Epithelial cell of proximal tubule (primary cell): ENCODE data around the gene HID1. TPM values are rescaled to one million over a fixed set of nuclear protein-coding genes. Genes with fewer than 3 reads are reported as not detected.
"Not testable (repeated sequence)": the region's sequence is repeated elsewhere in the genome, so short reads cannot be mapped to it uniquely, and the experiment has no call there.

Source experiments
- DNase-seq: peaks from one replicate; pipeline ENCODE4 v3.0.0-alpha.2; 2011; ENCODE audit warnings: low read depth
- H3K4me3 ChIP-seq: 2 replicates; pipeline ENCODE4 v1.5.1; 2011; ENCODE audit warnings: low read depth, mild to moderate bottlenecking, low read length
- total RNA-seq: library from RNA; depleted of rRNA; stranded (reverse); fragments of >200 nt; gene quantifications from 2 replicates; pipeline ENCODE4 v1.2.3, GENCODE V29; 2015
- TF ChIP-seq, protein P1 (sequence below): conservative IDR thresholded peaks from 2 replicates; pipeline ENCODE4 v1.5.1; 2012; ENCODE audit warnings: low read depth, mild to moderate bottlenecking, low read length

The HID1 gene
- total RNA-seq, 1 donor from 2014 or later, result 19.1 TPM

DNA sequence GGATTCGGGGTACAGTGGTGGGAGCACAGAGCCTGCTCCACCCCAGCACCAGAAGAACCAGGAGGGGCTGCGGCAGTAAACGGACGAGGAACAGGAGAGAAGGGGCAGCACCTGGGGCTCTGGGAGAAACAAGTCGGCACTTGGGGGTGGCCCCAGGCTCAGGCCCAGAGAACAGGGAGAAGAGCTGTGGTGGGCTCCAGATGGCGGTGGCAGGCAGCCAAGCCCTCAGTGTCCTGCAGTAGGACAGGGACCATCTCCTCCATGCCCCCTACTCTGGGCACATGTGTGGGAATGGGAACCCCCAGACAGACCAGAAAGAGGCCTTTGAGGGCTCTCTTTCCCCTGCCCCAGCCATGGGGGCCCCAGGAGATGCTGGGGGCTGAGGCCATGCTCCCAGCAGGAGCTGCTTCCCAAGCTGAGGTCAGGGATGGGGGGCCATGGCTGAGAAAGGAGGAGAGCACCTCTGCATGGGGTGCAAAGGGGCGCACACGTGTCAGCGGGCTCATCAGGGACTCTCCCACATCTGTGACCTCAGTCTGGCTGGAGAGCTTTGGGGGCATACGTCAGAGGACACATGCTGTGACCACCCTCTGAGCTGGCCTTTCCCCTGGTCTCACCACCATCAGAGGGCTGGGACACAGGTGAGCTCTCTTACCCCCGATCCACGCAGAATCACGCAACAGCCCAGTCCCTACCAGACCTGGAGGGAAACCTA is 56.3 kb downstream of the HID1 start:
- no peak for DNase-seq
- H3K4me3 ChIP-seq, result no peak overlapping the region

DNA sequence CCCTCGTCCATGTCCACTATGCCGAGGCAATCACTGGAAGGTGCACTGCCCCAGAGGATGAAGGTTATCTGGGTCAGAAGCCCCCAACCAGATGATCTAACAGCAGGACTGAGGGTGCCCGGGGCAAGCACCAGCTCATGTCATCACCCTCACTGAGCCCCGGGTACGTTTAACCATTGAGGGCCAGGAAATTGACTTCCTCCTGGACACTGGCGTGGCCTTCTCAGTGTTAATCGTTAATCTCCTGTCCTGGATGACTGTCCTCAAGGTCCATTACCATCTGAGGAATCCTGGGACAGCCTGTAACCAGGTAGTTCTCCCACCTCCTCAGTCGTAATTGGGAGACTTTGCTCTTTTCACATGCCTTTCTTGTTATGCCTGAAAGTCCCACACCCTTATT is 61.1 kb downstream of the HID1 start:
- H3K4me3 ChIP-seq, result not testable (repeated sequence)
- peak; percentile 1 for DNase-seq

More for the DNA sequence above, 56.3 kb downstream of the HID1 start:
- TF ChIP-seq, protein P1, sequence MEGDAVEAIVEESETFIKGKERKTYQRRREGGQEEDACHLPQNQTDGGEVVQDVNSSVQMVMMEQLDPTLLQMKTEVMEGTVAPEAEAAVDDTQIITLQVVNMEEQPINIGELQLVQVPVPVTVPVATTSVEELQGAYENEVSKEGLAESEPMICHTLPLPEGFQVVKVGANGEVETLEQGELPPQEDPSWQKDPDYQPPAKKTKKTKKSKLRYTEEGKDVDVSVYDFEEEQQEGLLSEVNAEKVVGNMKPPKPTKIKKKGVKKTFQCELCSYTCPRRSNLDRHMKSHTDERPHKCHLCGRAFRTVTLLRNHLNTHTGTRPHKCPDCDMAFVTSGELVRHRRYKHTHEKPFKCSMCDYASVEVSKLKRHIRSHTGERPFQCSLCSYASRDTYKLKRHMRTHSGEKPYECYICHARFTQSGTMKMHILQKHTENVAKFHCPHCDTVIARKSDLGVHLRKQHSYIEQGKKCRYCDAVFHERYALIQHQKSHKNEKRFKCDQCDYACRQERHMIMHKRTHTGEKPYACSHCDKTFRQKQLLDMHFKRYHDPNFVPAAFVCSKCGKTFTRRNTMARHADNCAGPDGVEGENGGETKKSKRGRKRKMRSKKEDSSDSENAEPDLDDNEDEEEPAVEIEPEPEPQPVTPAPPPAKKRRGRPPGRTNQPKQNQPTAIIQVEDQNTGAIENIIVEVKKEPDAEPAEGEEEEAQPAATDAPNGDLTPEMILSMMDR, result no peak

DNA sequence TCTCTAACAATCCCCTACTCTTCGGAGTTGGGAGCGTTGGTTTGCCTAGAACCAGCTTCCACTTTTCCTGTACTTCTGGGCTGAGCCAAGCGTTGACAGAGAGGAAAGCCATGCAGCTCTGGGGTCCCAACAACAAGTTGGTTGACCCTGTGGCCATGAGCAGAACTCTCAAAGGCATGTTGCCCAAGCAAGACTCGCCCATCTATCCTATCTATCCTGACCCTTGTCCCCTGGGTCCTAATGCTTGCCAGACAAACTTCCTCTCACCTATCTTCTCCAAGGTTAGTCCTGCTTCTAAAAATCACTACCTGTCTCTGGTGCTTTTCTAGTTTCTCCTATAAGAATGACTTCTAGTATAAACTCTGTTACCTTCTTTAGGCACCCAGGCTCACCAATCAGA is 63.5 kb downstream of the HID1 start:
- DNase-seq, H3K4me3 ChIP-seq: not testable (repeated sequence)

DNA sequence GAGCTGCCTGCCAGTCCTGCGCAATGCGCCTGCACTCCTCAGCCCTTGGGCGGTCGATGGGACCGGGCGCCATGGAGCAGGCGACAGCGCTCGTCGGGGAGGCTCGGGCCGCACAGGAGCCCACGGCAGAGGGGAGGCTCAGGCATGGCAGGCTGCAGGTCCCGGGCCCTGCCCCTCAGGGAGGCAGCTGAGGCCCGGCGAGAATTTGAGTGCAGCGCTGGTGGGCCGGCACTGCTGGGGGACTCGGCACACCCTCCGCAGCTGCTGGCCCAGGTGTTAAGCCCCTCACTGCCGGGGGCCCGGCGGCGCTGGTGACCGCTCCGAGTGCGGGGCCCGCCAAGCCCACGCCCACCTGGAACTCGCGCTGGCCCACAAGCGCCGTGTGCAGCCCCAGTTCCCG is 65.5 kb downstream of the HID1 start:
- no peak overlapping the region for H3K4me3 ChIP-seq
- TF ChIP-seq, protein P1, result no peak
- DNase-seq, result no peak

DNA sequence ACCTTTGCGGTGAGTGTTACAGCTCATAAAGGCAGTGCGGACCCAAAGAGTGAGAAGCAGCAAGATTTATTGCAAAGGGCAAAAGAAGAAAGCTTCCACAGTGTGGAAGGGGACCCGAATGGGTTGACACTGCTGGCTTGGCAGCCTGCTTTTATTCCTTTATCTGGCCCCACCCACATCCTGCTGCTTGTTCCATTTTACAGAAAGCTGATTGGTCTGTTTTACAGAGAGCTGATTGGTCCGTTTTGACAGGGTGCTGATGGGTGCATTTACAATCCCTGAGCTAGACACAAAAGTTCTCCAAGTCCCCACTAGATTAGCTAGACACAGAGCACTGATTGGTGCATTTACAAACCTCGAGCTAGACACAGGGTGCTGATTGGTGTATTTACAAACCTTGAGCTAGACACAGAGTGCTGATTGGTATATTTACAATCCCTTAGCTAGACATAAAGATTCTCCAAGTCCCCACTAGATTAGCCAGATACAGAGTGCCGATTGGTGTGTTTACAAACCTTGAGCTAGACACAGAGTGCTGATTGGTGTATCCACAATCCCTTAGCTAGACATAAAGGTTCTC is 66.3 kb downstream of the HID1 start:
- H3K4me3 ChIP-seq, DNase-seq: not testable (repeated sequence)

DNA sequence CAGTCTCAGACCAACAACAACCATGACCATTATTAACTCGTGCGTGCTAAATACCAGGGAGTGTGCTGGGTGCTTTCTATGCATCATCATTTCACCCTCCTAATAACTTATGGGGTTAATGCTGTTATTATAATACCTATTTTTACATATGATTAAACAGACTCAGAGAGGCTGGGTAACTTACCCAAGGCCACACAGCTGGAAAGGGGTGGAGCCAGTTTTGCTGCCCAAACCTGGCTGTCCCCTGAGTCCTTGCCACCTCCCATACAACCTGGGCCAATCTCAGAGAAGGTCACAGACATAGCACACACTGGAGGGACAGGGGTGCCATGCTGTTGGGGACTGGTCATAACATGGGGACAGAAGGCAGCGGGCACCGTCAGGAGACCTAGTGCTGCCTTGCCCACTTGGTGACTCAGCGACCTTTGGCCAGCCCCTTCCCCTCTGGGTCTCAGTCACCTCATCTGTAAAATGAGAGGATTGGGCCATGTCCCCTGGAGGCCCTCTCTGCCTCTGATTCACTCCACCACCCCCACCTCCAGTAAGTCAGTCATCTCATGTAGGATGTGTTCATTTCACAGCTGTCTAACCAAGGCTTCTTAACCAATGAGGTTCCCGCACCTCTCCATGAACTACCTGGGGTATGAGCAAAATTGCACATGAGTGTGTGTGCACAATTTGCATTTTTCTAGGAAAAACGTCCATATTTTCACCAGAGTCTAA is 67.7 kb downstream of the HID1 start:
- TF ChIP-seq, protein P1, result no peak
- H3K4me3 ChIP-seq, result no peak overlapping the region
- DNase-seq, result no peak

DNA sequence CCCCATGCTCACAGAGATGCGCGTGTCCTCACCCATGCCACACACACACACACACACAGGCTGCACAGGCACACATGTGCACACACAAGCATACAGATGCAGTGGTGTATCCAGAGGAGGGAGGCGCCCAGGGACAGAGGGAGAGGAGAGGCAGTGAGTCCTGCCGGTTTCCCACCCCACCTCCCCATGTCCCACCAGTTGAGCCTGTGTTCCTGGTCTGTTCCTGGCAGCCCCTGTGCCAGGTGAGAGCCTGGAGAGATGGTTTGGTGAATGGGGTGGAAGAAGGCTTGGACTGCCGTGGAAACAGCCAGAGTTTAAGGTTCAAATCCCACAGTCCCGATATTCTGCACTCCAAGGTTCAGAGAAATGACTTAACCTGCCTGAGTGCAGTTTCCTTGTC is 68.9 kb downstream of the HID1 start:
- TF ChIP-seq, protein P1, result no peak
- no peak for DNase-seq
- no peak overlapping the region for H3K4me3 ChIP-seq

DNA sequence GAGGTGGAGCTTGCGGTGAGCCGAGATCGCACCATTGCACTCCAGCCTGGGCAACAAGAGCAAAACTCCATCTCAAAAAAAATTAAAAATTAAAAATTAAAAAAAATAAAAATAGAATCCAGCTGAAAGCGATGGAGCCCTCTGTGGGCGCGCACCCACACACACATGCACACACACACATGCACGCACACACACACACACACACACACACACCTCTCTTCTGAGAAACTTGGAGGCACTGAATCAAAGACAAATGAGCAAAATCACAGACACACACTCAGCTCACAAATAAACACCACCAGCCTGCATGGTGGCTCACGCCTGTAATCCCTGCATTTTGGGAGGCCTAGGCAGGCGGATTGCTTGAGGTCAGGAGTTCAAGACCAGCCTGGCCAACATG is 69.5 kb downstream of the HID1 start:
- TF ChIP-seq, protein P1, result no peak
- H3K4me3 ChIP-seq, result no peak overlapping the region
- no peak for DNase-seq
